GM18867 (cell line): ENCODE measurements around the gene ARPP21.
"Not testable (repeated sequence)": the region's sequence is repeated elsewhere in the genome, so short reads cannot be mapped to it uniquely, and the experiment has no call there.

Source experiments
- ATAC-seq: cut with Tn5 transposase; IDR thresholded peaks from one replicate; pipeline ENCODE4 v1.9.1; 2021; ENCODE audit warnings: mild to moderate bottlenecking, moderate library complexity; ENCODE audit not compliant: unreplicated experiment

ARPP21 gene

DNA sequence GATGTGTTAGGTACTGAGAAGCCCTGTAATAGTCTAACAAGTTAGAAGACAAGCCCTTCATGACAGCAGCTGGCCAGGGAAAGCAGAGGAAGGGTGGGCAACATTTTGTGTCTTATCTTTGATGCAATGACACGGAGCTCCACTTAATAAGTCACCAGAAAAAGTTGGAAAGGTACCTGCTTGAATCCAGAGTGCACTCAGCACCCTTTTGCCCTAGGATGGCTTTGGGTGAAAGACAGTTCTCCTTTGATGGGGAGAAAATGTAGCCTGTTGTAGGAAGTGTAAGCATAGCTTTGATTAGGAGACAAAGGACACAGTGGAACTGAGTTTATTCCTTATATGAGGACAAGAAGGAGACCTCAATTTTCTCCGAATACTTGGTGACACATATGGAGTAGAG, 137.0 kb downstream of the ARPP21 start:
- no peak for ATAC-seq

DNA sequence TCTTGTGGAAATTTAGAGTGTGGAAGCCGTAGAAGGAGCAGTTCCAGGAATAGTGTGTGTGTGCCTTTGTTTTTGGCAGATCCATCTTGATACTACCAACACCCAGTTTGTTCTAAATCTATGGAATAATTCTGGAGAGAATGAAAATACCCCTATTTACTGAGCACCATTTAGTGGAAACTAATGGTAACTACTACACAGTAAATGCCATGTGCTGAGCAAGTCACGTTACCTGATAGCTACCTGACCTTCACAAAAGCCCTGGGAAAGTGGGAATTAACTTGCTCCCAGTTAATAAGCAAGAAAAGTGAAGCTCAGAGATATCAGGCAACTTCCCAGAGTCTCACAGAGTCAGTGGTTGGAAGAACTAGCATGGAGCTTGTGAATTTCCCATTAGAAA, 137.7 kb downstream of the ARPP21 start:
- ATAC-seq: no peak

DNA sequence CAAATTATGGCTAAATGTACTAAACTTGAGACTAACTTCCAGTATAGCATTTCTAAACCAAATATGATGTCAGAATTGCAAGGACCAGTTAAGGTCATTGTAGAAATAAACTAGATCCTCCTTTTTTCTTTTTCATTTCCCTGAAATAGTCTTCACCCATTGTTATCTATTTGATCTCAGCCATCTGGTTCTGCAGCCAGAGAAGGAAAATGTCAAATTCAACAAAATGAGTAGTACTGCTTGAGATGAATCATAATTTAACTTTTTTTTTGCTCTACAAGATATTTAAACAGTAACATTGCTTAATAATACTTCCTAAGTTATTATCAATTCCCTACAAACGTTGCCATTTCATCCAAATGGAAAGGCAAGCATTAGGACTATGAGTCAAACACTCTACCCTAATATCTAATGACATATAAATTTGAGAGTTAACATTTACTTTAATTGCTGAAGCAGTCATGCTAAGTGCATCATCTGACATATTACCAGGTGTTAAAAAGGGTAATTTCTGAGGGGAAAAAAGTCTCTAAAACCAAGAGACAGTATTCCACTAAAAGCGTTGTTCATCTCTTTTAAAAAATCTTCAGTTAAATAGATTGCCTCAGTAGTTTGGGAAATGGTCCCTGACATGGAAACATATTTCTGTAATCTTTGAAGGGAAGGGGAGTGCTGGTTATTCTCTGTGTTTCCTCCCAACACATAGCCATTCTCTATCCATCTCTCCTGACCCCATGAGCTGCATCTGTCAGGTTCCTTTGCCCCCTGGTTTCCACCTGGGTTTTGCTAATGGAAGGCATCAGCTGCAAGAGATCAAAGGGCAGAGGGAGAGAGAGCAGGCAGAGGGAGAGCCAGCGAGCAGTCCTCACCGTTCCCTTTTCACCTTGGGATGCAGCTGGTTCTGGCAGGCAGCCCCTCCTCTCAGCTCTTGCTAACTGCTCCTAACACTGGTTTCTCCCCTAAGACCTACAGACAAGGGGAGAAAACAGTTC, 138.5 kb downstream of the ARPP21 start:
- ATAC-seq: no peak

DNA sequence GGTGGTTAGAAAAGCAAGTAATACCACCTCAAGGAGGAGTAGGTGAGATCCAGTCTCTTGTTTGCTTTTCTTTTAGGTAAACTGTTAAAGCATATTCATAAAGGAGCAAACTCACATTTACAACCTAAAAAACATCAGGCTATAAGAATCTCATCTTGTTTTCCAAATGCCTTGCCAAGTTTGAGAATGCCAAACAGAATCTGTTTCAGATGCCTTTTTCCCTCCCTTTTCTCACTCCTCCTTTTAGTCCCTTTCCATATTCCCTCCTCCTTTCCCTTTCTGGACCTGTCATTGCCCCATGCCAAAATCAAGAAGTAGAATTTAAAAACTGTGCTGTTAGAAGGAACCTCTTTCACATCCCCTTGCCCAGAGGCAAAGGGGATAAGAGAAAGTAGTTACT, 140.3 kb downstream of the ARPP21 start:
- ATAC-seq: no peak

DNA sequence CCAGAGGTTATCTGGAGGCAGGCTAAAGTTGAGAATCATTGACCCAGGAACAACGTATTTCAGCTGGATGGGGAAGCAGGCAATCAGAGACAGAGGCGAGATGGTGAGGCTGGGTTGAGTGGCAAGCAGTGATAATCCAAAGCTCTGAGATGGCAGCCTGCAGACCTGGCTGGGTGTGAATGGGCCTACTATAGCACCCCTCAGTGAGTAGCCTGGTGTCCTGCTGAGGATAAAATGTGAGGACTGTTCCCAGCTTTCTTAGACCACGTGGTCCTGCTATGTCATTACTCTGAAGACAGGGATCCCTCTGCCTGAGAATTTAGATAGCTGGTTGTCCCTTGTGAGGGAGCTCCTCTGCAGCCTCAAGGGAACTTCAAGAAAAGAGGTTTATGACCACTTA, 141.5 kb downstream of the ARPP21 start:
- no peak for ATAC-seq

DNA sequence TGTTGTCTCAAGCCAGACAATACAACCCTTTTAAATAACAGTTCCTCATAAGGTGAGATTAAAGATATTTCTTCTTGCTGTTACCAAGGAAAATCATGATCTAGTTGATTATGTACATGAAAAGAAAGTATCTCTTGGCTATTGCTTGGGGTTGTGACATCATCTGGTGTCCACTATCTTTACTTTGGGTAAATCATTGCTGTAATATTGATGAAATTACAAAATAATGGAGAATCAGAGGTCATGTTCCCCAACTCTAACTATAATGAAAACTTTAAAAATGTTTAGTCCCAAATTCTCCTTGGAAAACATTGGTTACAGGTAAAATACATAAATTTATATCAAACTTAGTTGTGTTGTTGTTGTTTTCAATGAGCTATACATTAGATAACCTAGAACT, 142.2 kb downstream of the ARPP21 start:
- no peak for ATAC-seq

DNA sequence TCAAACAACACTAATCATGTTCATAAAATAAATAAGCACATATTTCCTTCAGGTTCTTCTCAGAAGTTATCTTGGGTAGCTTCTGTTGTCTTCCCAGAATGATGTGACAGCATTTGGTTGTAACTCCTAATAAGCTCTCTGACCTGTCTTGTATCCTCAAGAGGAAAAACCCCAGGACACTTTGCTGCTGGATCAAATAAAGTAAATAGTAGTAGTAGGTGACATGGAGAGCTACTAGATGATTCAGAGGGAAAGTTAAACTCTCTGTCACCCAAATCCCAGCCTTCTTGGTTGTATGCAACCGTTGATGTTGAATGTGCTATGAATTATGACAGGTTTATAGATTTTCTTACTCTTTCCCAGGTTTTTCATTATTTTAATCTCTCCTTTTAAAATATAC, 143.0 kb downstream of the ARPP21 start:
- no peak for ATAC-seq

DNA sequence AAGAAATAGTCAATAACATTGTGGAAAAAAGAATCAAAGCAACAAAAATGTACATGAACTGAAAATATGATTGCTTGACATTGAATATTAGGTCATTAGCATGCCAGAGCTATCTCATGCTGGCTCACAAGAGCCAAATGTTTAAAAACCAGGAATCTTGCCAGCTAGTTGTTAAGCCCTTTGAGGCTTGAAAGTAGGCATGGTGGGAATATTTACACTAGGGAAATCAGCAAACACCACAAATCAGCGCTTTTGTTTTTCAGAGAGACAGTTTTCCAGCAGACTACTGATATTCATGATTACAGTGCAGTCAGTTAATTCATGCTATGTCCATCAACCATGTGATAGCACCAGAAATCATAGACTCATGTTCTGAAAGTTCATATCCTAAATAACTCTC, 144.8 kb downstream of the ARPP21 start:
- ATAC-seq: no peak

DNA sequence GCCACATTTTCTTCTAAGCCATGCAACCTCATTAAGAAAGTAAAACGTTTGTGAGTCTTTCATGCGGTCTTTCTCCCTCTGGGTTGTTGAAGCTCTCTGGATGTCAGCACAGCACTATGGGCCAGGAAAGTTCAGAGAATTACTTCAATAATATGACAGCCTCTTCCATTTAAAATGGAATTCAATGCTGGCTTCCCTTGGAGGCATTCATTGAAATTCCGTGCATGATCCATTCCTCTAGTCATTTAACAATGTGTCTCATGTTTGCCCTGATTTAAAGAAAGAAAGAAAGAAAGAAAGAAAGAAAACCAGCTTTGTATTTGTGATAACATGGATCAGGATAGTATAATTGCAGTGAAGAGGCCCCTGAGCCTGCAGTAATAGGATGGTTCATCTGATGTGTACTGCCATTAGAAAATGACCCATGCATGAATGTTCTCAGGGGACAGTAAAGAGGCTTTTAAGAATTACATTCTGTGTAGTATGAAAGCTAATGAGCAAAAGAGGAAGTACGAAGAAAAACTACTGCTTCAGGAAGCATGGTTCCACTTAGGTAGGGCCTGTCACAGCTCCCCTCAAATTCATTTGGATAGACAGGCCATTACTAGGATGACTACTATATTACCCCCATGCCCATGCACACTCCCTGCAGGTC, 146.0 kb downstream of the ARPP21 start:
- ATAC-seq: no peak

DNA sequence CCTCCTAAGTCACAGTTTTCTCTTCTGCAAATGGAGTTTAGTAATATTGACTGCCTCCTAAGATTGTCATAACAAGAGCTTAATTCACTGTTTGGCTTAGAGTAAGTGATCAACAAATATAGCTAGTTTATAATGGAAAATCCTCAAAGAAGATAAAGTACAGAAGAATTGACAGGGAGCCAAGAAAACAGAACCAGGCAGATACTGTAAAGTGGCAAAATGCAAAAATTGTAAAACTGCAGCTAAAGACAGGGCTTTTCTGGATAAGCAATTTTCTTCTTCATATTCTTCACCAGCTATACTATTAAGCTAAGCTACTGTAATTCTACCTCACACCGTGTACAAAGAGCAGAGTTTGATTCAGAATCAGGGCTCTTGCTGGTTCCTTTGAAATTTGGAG, 148.6 kb downstream of the ARPP21 start:
- ATAC-seq: no peak

DNA sequence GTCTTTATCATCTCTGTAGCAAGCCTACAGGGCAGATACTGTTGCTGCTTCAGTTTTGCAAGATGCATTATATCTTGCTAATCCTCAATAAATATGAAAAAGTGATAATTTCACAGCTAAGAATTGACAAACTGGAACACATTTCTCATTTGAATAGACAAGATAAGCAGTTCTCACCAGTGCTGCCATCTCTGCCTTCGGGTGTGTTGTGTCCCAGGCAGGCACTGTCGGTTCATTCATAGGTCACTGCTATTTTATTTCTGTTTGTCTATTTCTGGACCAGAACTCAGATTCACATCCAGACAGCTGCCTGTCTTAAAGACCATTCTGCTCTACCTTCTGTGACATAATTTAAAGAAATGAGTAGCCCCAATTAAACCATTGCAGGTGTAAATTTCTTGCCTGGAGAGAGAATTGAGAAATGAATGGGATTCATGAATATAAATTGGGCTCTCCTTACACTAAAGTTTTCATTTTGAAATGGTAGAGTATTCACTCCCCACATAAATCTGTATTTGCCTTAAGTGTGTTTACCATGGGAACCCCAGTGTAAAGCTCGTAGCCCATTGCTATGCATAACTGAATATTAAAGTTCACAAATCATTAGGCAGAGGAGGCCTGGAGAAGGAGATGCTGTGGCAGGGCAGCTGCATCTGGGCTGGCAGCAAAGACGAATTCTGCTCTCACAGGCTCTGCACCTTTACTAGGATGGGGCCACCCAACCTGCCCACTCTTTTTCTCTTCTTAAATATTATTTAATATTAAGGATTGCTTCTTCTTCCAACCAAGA, 149.9 kb downstream of the ARPP21 start:
- ATAC-seq: no peak

DNA sequence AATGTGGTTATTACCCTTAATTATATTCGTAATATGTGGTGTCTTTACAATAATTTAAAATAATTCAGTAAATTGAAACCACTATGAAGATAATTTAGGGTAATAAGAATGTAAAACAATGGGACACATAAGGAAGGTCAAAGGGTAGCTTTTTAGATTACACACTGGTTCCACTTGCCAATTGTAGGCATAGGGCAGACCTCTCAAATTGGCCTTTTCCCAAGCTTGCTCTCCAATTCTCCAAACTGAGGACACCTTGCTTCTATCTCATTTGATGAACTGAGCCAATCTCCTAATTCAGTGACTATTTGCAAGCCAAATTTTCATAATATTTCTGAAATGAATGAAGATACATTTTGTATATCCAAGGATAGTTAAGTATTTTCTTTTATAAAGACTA, 151.4 kb downstream of the ARPP21 start:
- no peak for ATAC-seq

DNA sequence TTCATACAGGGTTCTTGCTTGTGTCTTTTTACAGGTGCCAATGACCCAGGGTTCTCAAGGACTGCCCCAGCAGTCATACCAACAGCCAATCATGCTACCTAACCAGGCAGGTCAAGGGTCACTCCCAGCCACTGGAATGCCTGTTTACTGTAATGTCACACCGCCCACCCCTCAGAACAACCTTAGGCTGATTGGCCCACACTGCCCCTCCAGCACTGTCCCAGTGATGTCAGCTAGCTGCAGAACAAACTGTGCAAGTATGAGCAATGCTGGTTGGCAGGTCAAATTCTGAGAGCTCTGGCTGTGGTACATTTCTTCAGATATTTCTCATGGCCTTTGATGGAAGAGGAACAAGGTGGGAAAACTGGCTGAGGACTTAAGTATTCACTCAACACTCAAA, 154.3 kb downstream of the ARPP21 start:
- no peak for ATAC-seq

DNA sequence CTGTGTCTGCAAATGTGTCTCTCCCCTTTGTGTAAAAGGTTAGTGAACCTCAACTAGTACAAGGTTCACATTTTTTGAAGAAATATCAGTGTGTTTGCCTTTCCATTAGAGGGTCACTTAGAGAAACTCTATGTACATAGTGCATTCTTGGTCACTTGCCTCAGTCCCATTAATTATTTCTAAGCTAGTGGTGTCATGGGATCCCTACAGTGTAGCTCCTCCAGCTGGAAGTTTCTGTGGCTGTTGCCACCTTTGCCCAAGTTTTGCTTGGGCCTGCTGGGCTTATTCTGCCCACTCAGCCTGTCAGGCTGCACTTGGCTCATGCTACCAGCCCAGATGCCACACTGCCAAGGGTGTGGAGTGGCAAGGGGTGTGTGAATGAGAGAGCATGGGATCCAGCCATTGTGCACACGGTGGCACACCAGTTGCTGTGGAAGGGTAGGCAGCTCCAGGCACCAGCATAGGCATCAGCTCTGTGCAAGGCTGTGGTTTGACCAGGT, 161.7 kb downstream of the ARPP21 start:
- ATAC-seq: no peak

DNA sequence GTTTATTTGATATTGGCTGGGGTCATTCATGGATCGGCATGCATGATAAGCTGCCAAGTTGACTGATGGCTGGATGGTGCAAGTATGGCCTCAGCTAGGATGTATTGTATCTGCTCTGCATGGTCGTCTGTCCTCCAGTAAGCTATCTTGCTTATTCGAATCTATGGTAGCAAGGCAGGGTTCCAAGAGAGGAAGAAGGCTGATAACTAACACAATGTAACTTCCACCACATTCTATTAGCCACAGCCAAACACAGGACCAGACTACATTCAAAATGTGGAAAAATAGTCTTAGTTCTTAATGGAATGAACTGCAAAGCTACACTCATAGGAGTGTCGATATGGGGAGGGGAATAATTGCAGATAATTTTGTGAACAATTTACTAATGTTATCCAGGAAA, 175.2 kb downstream of the ARPP21 start:
- ATAC-seq: no peak

DNA sequence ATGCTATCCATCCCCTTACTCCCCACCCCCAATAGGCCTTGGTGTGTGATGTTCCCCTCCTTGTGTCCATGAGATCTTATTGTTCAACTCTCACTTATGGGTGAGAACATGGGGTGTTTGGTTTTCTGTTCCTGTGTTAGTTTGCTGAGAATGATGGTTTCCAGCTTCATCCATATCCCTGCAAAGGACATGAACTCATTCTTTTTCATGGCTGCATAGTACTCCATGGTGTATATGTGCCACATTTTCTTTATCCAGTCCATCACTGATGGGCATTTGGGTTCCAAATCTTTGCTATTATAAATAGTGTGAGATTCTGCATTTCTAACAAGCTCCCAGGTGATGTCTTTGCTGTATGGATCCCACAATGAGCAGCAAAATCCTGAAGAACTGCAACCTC, 176.5 kb downstream of the ARPP21 start:
- ATAC-seq: not testable (repeated sequence)

DNA sequence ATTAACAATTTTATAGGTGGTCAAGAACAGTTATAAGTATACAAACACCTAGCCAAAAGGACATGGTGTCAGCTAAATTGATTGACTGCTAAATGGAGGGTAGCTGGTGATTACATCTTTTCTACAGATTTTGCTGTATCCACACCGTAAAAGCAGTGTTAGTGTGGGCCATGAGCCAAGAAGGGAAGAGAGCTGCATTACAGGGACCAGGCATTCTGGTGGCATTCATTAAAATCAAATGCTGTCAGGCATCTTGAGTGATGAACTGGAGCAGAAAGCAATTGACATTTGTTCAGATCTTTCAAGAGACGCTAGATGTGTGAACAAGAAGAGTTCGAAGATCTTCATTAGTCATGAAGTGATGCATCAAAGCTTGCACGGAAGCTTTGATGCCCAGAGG, 177.9 kb downstream of the ARPP21 start:
- ATAC-seq: no peak

DNA sequence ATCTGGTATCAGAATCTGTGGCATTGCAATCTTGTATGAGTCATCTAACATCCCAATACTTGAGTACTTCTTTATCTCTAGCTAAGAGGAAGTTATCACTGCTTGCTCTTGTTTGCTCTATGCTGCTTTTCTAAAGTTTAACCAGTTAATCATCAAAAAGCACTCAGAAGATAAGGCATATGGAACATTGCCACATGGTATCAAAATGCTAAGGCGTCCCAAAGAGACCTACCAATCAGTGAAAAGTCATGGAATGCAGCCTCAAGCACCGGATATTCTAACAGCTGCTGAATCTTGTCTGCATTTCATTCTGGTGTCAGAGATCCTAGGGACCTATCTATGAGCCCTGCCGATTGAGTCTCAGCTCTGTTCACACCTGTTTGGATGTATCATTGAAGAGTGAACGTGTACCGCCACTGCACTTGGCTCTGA, 192.8 kb downstream of the ARPP21 start:
- ATAC-seq: no peak
